BE2C (cell line): ENCODE data around the gene SIM2.

ENCODE experiments used
- DNase-seq: peaks from one replicate; pipeline ENCODE4 v3.0.0-alpha.2; 2020
- H3K27me3 ChIP-seq: fragments of 250-450 bp; sonication (Bioruptor Pico); 2 replicates; pipeline ENCODE4 v1.5.1; 2020; ENCODE audit warnings: mild to moderate bottlenecking
- H3K36me3 ChIP-seq: fragments of 250-450 bp; sonication (Bioruptor Pico); 2 replicates; pipeline ENCODE4 v1.5.1; 2020; ENCODE audit warnings: mild to moderate bottlenecking
- H3K4me1 ChIP-seq: fragments of 250-450 bp; sonication (Bioruptor Pico); 2 replicates; pipeline ENCODE4 v1.5.1; 2020
- H3K4me3 ChIP-seq: 2 replicates; pipeline ENCODE4 v1.5.1; 2011; ENCODE audit warnings: low read depth, low read length
- H3K9me3 ChIP-seq: fragments of 250-450 bp; sonication (Bioruptor Pico); 2 replicates; pipeline ENCODE4 v1.5.1; 2020
- CTCF ChIP-seq: IDR thresholded peaks from 2 replicates; pipeline ENCODE4 v1.5.1; 2012; ENCODE audit warnings: mild to moderate bottlenecking, low read depth, low read length

The SIM2 gene

GRCh38 chr21:36728371-36729111 lies 29.6 kb downstream of the SIM2 start:
- Histone ChIP-seq H3K36me3 (no peaks in the 10 kb centered on the region), H3K9me3 (no peaks in the 10 kb centered on the region), H3K27me3 (peaks cover 59% of the 10 kb centered on the region), H3K4me1 (no peaks in the 10 kb centered on the region), H3K4me3 (no peak overlapping the region)
- no peak for DNase-seq
- TF ChIP-seq CTCF, result no peak

- no peak for TF ChIP-seq CTCF
- H3K36me3 ChIP-seq, result no peaks in the 10 kb centered on the region
- no peaks in the 10 kb centered on the region for H3K4me1 ChIP-seq
- H3K4me3 ChIP-seq, result no peak overlapping the region
- no peaks in the 10 kb centered on the region for H3K9me3 ChIP-seq
- no peak for DNase-seq
- peaks cover 55% of the 10 kb centered on the region for H3K27me3 ChIP-seq
These were observed 30.5 kb downstream of the SIM2 start for GRCh38 chr21:36729310-36729970.

GRCh38 chr21:36730291-36731281 lies 31.7 kb downstream of the SIM2 start:
- peaks cover 55% of the 10 kb centered on the region for H3K27me3 ChIP-seq
- H3K4me3 ChIP-seq, result no peak overlapping the region
- no peaks in the 10 kb centered on the region for H3K9me3 ChIP-seq
- DNase-seq, result no peak
- TF ChIP-seq CTCF, result no peak
- H3K4me1 ChIP-seq, result no peaks in the 10 kb centered on the region
- H3K36me3 ChIP-seq, result no peaks in the 10 kb centered on the region

GRCh38 chr21:36732217-36732616 lies 33.3 kb downstream of the SIM2 start:
- H3K9me3 ChIP-seq, result no peaks in the 10 kb centered on the region
- H3K4me3 ChIP-seq, result no peak overlapping the region
- H3K27me3 ChIP-seq, result peaks cover 57% of the 10 kb centered on the region
- no peaks in the 10 kb centered on the region for H3K36me3 ChIP-seq
- no peak for DNase-seq
- H3K4me1 ChIP-seq, result no peaks in the 10 kb centered on the region
- TF ChIP-seq CTCF, result no peak

- H3K27me3 ChIP-seq, result peaks cover 61% of the 10 kb centered on the region
- DNase-seq, result no peak
- no peak for TF ChIP-seq CTCF
- no peaks in the 10 kb centered on the region for H3K4me1 ChIP-seq
- H3K36me3 ChIP-seq, result no peaks in the 10 kb centered on the region
- H3K4me3 ChIP-seq, result no peak overlapping the region
- H3K9me3 ChIP-seq, result no peaks in the 10 kb centered on the region
These were observed 33.8 kb downstream of the SIM2 start for GRCh38 chr21:36732761-36733160.
